Cerebellar cortex (tissue), 1 donor: ENCODE measurements around the gene RANBP3.

Experiments used
- DNase-seq: peaks from one replicate; pipeline ENCODE4 v3.0.0-alpha.2; 2015; ENCODE audit warnings: low spot score

The RANBP3 gene

GRCh38 chr19:5925830-5926427 is 52.0 kb downstream of the RANBP3 start:
- DNase-seq: no peak

GRCh38 chr19:5923356-5923755 is 54.6 kb downstream of the RANBP3 start:
- no peak for DNase-seq

DNA sequence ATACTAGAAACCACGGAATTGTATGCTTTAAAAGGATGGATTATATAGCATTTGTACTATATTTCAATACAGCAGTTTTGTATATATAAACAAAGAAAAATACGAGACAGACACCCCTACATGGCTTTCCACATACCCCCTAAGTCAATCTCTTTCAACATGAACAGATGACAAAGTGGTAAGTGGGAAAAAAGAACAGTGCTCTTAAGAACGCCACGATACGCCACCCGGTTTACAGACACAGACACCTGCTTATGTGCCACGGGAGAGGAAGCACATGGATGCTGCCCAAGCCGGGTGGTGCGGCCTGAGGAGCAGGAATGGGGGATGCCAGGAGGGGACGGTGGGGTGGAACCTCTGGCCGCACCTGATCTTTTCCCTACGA is 55.8 kb downstream of the RANBP3 start:
- no peak for DNase-seq

- no peak for DNase-seq
These were observed 56.3 kb downstream of the RANBP3 start for GRCh38 chr19:5921516-5922160.

DNA sequence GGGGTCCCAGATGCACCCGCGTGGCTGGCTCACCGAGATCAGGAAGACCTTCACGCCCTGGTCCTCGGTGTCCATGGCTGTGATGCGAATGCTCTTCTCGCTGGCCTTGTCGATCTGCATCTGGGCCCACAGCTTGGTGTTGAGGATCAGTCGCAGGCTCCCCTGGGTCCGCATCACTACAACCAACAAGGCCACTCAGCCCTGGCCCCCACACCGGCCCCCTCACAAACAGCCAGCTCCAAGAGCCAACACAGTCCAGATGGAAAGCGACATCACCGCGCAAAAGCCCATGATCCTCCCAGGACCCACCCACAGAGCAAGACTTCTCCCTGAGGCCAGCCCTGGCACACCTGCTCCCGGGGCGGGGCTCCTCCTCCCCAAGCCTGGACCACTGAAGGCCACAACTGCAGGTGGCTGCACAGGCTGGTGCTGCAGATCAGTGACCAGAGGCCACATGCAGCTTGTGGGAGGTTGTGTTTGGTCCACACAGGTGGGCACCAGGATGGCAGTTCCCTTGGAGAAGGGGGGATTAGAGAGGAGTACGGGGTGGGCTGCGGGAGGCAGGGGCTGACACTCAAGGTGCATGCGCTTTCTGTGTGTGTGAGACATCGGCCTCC is 59.4 kb downstream of the RANBP3 start:
- DNase-seq: no peak

DNA sequence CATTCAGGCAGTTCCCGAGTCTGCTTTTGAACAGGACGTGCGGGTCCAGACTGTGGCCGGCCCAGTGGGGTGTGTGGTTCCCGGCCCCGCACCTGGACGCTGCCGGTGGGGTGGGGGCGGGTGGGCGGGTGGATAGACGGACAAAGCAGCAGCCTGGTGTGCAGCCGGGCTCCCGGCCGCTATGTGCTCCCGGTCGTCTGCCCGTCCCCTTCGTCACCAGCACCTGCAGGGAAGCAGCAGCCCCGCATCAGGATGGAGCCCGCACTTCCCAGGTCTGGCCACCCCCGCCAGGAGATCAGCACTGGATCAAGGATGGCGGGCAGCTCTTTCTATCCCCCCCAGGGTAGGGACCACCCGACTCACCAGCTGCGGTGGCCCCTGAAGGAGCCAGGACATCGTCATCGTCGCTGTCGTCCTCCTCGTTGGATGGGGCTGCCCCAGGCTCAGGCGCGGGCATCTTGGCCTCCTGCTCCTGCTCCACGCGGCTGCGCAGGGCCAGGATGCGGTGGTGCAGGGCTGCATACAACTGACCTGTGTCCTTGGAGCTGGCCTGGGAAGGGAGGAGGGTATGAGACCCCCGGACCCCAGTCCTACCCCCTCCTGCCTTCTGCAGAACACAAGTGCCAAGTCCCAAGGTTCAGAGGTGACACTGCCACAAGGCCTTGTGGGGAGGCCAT is 60.4 kb downstream of the RANBP3 start:
- DNase-seq: no peak

- DNase-seq: no peak
These were observed 61.7 kb downstream of the RANBP3 start for GRCh38 chr19:5916181-5916708.

- no peak for DNase-seq
These were observed 62.2 kb downstream of the RANBP3 start for GRCh38 chr19:5915782-5916165.

DNA sequence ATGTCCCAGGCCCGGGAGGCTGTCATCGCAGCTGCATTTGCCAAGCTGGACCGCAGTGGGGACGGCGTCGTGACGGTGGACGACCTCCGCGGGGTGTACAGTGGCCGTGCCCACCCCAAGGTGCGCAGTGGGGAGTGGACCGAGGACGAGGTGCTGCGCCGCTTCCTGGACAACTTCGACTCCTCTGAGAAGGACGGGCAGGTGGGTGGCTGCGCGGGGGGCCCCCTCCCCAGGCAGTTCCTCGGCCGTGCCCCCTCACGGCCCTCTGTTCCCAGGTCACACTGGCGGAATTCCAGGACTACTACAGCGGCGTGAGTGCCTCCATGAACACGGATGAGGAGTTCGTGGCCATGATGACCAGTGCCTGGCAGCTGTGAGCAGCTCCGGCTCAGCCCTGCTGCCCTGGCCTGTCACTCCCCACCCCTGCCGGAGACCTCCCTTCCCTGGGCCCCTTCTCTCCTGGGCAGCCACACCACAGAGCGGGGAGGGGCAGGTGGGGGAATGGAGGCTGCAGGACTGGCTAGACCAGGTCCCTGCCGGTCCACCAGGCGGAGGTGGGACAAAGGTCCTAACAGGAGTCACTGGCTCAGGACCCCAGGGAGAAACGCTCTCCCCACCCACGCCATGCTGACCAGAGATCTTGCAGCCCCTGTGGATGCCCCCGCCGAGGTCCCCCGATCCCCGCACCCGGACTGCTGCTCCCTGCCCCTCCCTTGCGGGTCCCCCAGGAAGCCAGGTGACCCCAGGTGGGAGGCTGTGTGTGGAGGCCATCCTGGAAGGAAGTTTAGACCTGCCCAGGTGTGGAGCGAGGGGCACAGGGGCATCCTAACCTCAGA is 62.8 kb downstream of the RANBP3 start:
- no peak for DNase-seq

- DNase-seq: no peak
These were observed 63.6 kb downstream of the RANBP3 start for GRCh38 chr19:5914358-5914774.

DNA sequence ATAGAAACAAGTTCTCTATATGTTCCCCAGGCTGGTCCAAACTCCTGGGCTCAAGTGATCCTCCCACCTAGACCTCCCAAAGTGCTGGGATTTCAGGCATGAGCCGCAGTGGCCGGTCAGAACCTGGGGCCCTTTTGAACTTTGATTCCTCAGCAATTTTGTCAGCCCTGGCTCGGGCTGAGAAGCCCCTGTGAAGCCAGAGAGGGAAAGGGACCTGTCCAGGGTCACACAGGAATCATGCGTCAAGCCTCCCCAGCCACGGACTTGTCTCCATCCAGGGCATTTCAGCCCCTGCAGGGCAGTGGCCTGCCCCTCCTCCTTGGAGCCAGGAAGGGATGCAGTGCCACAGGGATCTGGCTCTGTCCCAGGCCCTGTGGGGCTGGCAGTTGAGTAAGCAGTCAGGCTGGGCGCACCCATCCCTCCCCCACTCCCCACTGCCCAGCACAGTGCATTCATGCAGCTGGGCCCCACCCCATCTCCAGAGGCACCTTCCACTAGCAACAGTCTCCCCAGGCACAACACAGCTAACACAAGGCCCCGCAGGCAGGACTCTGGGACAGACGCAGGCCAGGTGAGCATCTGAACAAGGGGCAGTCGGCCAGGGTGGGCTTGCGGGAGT is 64.1 kb downstream of the RANBP3 start, which contains the start of gene CAPS:
Gene CAPS (plus strand): TSS at position 516 of the 619 bp plus-strand sequence. CDS start 153 bp downstream, outside the sequence.
- no peak for DNase-seq

DNA sequence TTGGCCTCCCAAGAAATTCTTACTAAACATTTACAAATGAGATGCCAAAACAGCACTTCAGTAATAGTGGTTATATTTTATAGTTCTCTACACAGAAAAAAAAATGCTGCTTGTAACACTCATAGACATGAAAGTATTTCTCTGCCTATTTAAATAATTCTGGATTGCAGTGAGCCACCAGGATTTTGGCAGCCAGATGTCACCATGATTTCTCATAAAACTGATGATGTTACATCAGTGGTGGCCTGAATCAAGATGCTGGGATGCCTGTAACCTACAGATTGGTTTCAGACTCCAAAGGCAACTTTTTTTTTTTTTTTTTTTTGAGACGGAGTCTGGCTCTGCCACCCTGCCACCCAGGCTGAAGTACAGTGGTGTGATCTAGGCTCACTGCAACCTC is 66.6 kb downstream of the RANBP3 start:
- no peak for DNase-seq

DNA sequence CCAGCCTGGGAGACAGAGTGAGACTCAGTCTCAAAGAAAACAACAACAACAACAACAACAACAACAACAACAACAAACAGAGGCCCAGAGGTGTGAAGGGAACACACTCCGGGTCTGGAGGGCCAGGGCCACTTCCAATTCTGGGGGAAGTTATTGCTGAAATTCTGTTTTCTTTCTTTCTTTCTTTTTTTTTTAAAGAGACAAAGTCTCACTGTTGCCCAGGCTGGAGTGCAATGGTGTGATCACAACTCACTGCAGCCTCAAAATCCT is 67.4 kb downstream of the RANBP3 start:
- DNase-seq: no peak

DNA sequence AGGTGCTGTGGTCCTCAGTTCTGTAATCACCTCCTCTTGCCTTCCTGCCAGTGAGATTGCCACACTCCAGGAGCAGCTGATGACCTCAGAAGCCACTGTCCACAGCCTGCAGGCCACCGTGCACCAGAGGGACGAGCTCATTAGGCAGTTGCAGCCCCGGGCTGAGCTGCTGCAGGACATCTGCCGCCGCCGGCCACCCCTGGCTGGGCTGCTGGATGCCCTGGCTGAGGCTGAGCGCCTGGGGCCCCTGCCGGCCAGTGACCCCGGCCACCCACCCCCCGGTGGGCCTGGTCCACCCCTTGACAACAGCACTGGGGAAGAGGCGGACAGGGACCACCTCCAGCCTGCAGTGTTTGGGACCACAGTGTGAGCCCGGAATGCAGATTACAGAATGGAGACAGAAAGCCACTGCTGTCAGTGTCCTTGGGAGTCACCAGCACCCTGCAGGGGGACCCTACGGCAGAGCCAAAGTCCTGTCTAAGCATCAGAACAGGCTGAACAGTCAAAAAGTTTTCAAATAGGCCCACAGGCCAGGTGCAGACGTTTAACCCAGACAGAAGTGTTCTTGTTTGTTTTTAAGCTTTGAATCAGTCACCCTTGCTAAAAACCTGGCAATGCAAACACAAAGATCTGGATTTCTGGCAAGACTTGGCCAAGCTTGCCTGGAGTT is 69.0 kb downstream of the RANBP3 start:
- DNase-seq: no peak

DNA sequence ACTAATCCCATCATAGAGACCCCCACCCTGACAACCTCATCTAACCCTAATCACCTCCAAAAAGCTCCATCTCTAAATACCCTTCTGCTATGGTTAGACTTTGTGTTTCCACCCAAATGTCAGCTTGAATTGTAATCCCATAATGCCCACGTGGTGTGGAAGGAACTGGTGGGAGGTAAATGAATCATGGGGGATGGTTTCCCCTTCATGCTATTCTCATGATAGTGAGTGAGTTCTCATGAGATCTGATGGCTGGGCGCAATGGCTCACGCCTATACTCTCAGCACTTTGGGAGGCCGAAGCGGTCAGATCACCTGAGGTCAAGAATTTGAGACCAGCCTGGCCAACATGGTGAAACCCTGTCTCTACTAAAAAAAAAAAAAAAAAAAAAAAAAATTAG is 70.7 kb downstream of the RANBP3 start:
- DNase-seq: no peak

DNA sequence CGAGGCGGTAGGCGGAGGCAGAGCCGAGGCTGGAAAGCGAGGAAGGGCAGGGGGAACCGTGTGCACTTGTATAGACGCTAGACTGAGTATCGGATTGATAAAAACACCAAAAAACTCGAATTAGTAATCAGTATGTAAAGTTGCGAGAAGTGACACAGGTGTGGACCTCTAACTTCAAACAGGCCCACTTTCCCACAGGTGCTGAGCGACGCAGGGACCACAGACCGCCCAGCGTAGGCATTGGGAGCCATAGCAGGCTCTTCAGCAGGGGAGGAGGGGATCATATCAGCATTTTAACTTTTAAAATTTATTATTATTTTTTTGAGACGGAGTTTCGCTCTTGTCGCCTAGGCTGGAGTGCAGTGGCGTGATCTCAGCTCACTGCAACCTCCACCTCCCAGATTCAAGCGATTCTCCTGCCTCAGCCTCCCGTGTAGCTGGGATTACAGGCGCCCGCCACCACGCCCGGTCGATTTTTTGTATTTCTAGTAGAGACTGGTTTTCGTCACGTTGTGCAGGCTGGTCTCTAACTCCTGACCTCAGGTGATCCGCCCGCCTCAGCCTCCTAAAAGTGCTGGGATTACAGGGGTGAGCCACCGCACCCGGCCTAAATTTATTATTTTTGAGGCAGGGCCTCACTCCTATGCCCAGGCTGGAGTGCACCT is 72.7 kb downstream of the RANBP3 start:
- DNase-seq: no peak

DNA sequence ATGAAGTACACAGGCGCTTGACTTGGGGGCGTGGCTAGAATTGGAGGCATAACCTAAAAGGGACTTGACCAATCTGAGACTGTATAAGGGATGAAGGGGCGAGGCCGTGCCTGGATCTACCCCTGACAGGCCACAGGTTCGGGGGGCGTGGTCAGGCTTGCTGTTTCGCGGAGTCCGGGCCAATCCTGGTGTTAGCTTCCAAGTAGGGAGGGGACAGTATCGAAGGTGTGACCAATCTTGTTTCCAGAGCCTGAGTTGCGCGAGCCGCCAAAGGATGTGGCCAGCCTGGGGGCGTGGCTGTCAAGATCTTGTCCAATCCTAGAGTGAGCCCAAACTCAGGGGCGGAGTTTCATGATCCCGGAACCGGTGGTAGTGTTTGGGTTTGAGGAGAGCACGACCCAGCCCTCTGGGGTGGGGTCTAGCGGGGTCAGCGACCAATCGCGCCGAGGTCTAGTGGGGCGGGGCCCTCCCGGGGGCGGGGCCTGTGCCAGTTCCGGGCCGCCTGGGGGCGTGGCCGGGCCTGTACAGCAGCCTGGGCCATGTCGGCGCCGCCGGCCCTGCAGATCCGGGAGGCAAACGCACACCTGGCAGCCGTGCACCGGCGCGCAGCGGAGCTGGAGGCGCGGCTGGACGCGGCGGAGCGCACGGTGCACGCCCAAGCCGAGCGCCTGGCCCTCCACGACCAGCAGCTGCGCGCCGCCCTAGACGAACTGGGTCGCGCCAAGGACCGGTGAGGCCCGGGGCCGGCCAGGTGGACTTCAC is 73.4 kb downstream of the RANBP3 start, which contains the start of gene VMAC:
Gene VMAC (plus strand): TSS at position 521 of the 762 bp plus-strand sequence. CDS start 19 bp downstream, at position 540.
- peak; percentile 100 for DNase-seq

DNA sequence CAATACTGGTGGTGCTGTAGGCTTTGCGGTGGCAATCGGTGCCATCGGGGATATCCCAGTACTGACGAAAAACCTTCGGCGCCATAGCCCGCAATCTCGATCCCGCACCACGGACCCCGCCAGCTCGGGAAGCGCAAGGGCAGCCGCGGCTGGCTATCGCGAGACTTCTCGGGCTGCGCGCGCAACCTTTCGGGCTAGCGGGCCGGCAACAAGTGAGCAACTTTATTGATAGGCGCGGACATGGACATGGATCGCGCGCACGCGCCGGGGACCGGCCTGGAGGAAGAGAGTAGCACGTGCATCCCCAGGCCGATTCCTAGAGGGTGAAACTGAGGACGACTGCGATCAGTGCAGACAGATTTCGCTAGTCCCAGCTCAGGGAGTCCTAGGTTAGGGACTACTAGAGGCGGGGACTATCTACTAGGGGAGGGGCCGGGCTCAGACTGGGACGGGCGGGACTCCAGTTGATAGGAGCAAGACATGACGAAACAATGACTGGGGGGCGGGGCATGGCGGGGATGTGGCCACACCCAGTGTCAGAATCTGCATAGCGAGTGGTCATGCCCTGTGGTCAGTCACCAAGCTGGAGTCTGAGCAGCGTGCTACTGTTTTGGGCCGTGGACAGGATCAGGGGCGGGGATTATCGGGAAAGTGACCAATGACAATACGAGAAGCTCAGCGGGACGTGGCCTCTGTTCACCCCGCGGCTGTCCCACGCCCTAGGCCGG is 74.2 kb downstream of the RANBP3 start, which contains the start of gene NDUFA11:
Gene NDUFA11 (minus strand): TSS at position 167 of the 728 bp plus-strand sequence. CDS start 82 bp downstream, at position 85.
- DNase-seq: no peak
